Fibroblast of skin of right biceps (primary cell): ENCODE results near the gene ZNF8.
A peak's percentile ranks its signal among the peaks of the same experiment; 100 is the strongest.
"Not testable (repeated sequence)": the region's sequence is repeated elsewhere in the genome, so short reads cannot be mapped to it uniquely, and the experiment has no call there.

ENCODE experiments used
- DNase-seq: peaks from one replicate; pipeline ENCODE4 v3.0.0-alpha.2; 2013

The ZNF8 gene

GRCh38 chr19:58338825-58339558 lies 60.2 kb downstream of the ZNF8 start:
- peak; percentile 24 for DNase-seq

DNA sequence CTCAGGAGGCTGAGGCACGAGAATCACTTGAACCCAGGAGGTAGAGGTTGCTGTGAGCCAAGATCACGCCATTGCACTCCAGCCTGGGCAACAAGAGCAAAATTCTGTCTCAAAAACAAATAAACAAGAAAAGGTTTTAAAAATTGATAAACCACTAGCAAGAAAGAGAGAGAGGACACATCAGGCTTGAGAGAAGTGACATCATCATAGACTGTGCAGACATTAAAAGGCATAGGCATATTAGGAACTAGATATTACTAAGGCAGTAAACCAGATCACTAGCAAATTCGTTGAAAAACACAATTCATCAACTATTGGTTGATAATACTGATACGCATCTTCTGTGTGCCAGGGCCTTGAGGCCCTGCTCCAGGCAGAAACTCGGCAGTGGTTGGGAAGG lies 66.8 kb downstream of the ZNF8 start:
- DNase-seq = no peak

GRCh38 chr19:58346961-58347929 lies 68.5 kb downstream of the ZNF8 start:
- DNase-seq = peak; percentile 78

GRCh38 chr19:58348080-58348479 lies 69.3 kb downstream of the ZNF8 start:
- not testable (repeated sequence) for DNase-seq

GRCh38 chr19:58349590-58349989 lies 70.8 kb downstream of the ZNF8 start:
- no peak for DNase-seq

- no peak for DNase-seq
These were observed 71.5 kb downstream of the ZNF8 start for GRCh38 chr19:58350001-58350861.

DNA sequence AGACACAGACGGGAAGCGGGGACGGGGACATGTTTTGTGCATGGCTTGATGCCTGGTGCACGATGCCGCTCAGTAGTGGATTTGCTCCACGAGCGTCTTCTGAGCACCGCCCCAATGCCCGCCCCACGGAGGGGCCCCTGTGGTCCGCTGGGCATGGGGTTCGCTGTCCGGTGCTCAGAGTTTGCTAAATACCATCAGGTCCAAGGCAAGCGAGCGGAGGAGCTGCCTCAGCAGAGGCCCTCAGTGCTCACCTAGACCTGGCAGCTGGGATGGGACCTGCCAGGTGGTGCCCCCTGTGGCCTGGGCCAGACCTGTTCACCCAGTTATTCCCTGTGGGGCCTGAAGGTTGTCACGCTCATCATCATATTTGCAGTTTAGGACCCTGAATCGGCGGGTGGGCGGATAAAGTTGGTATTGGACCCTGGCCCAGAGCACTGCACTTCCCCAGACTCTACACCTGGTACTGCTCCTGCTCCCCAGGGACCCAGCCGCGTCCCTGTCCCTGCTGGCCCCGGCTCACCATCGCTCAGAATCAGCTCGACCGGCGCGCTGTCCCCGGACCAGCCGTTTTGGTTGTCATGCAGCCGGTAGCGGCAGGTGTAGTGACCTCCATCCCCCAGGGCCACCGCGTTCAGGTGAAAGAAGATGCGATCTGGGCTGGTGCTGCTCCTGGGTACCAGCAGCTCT lies 72.3 kb downstream of the ZNF8 start:
- DNase-seq = no peak

DNA sequence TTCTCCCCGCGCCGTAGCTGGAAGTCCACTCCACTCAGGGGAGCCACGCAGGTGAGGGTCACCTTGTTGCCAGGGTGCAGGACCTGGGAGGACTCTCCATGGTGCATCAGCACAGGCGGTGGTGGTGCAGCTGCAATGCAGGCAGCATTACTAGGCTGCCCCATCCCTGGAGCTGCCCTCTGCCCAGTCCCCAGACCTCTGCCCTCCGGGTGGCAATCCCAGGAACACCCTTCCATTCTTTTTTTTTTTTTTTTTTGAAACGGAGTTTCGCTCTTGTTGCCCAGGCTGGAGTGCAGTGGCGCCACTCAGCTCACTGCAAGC lies 72.8 kb downstream of the ZNF8 start:
- DNase-seq = no peak

GRCh38 chr19:58351990-58352755 lies 73.4 kb downstream of the ZNF8 start:
- no peak for DNase-seq
